ENCODE measurements around the gene SNAI1.

The SNAI1 gene

GRCh38 chr20:49985157-49985556 is 2.4 kb downstream of the SNAI1 start:
- H3K4me3 ChIP-seq (ENCODE audit: low read depth, low read length): peak overlapping the region; percentile 87
- no peak for TF ChIP-seq CTCF (IDR thresholded peaks at IDR 0.05; ENCODE audit: low read depth, low read length)

DNA sequence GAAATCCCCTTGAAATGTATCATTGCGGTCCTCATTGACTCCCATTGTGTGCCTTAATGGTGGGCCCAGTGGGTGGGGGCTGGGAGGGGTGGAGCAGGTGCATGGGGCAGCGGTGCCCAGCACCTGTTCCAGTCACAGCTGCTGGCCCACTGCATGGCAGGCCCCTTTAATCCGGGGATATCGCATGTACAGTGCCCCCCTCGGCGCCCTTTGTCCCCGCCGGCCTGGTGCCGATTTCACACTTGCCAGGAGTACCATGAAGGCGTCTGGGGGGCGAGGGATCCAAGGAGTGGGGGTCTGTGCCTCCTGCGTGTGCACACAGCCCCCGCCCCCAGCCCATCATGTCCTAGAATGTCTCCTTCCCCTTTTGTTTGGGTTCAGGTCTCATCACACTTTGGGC is 2.8 kb downstream of the SNAI1 start:
- no peak for TF ChIP-seq CTCF (IDR thresholded peaks at IDR 0.05; ENCODE audit: low read depth, low read length)
- peak overlapping the region; percentile 87 for H3K4me3 ChIP-seq (ENCODE audit: low read depth, low read length)

DNA sequence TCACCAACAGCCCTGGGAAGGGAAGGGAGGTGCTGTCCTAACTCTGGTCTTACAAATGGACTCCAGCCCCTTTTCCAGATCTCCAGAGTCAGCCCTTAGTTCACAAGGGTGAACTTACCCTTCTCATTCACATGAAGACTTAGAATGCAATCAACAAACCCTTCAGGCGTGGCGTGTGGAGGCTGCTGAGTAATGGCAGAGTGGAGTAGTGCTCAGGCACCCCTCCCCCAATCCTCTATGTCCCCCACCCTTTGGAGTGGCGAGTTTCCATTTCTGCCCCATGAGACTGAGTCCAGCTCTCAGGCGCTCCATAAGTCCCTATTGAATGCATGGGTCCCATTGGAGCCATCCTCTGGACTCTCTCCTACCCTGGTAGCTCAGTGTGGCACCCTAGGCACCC is 3.3 kb downstream of the SNAI1 start:
- no peak for TF ChIP-seq CTCF (IDR thresholded peaks at IDR 0.05; ENCODE audit: low read depth, low read length)

DNA sequence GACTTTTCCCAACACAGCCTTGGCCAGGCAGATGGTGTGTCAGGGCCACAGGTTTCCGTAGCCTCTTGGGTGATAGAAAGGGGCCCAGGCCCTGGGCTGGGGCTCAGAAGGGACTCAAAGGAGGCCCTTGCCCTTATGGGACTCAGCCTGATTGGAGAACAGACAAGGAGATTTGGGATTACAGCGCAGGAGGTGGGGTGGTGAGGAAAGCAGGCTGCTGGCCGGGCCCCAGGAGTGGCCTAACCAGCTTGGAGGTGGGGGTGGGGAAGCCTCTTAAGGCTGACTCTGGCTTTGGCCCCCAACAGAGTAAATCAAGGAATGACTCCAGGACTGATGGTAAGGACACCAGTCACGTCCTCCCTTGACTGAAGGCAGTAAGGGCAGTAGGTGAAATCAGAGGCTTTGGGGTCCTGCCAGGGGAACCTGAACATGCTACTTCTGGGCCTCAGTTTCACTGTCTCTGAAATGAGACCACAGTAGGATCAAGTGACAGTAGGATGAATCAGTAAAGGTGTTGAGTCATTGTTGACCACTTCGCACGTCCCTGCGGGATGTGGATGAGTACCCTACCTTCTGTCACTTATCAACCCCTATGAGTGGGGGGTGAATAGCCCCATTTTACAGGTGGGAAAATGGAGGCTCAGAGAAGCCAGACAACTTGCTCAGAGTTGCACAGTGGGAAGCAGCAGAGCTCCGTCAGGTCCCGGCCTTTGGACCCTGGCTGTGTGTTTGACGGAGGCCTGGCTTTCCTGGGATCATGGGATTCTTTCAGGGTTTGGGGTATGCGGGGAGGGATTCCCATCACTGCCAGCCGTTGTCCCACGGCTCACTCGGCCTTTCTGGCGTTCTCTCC is 4.5 kb downstream of the SNAI1 start:
- H3K4me3 ChIP-seq (ENCODE audit: low read depth, low read length): no peak overlapping the region
- TF ChIP-seq CTCF (IDR thresholded peaks at IDR 0.05; ENCODE audit: low read depth, low read length): no peak

More for the DNA sequence above, 3.3 kb downstream of the SNAI1 start:
- peak overlapping the region; percentile 87 for H3K4me3 ChIP-seq (ENCODE audit: low read depth, low read length)

GRCh38 chr20:49987868-49988690 is 5.3 kb downstream of the SNAI1 start:
- TF ChIP-seq CTCF (IDR thresholded peaks at IDR 0.05; ENCODE audit: low read depth, low read length): no peak
- H3K4me3 ChIP-seq (ENCODE audit: low read depth, low read length): no peak overlapping the region

- no peak overlapping the region for H3K4me3 ChIP-seq (ENCODE audit: low read depth, low read length)
- TF ChIP-seq CTCF (IDR thresholded peaks at IDR 0.05; ENCODE audit: low read depth, low read length): no peak
Measured at GRCh38 chr20:49989234-49990065, 6.7 kb downstream of the SNAI1 start.
